Metanephros (tissue), 1 donor: ENCODE results near the gene ATAD2B. TPM values are rescaled to one million over a fixed set of nuclear protein-coding genes. Genes with fewer than 3 reads are reported as not detected.

Experiments
- total RNA-seq: library from RNA; depleted of rRNA; stranded (reverse); fragments of >200 nt; gene quantifications from one replicate; pipeline ENCODE4 v1.2.3, GENCODE V29; 2014

ATAD2B gene
- 30.5 TPM for total RNA-seq

DNA sequence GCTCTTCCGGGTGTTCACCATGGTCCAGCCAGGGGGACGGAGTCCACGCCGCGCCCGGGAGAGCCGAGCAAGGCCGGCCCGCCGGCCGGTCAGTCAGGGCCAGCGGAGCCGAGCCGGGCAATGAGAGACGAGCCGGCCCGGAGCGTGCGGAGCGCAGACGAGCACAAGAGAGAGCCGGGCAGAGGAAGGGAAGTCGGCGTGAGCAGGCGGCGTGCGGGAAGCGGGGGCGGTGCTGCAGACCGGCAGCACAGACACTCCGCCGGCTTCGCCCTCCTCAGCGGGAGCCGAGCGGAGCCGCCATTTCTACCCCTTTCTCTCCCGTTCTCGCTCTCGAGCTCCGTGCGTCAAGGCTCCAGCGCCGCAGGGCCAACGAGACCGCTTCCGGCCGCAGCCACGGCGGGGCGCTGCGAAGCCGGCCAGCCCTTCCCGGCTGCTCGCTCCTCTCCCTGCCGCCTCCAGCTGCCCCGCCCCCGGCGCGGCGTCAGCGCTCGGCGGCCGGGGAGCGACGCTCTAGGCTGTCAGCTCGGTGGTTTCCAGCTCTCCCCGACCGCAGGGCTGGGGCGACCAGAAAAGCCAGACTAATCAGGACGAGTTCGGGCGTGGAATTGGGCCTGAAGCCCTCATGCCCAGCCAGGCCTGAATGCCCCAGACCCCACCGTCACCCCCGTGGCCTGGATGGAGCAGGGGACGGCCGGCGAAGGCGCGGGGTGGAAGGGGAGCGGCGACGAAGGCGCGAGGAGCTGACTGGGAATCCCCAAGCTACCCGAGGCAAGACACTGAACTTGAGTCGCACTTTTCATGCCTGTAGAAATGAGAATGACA lies at the start of gene ATAD2B:
Gene ATAD2B, minus strand, starts transcription at position 374 of the 822 bp plus-strand sequence. Its CDS starts 353 bp downstream, at position 21.

GRCh38 chr2:23939987-23940717 lies 13.2 kb upstream of the ATAD2B start, which contains the start of gene UBXN2A:
UBXN2A (plus strand) TSS chr2:23940463; CDS start chr2:23958315, 17,852 bp downstream.

Other genes with a start within 250 kb of the ATAD2B start
- gene UBXN2A, start 13.3 kb upstream of the ATAD2B start, total RNA-seq, result 15.2 TPM
- gene MFSD2B, start 83.0 kb upstream of the ATAD2B start, total RNA-seq, result 2.2 TPM
- 12.4 TPM for gene WDCP, start 120.3 kb upstream of the ATAD2B start, total RNA-seq
- gene FKBP1B, start 122.6 kb upstream of the ATAD2B start, total RNA-seq, result 5.9 TPM
- 94.9 TPM for gene SF3B6, start 149.2 kb upstream of the ATAD2B start, total RNA-seq
- 42.1 TPM for gene TP53I3, start 157.7 kb upstream of the ATAD2B start, total RNA-seq
- gene PFN4, start 196.2 kb upstream of the ATAD2B start, total RNA-seq, result 2.6 TPM
- 18.7 TPM for gene FAM228B, start 196.3 kb upstream of the ATAD2B start, total RNA-seq
- 1.7 TPM for gene FAM228A, start 247.9 kb upstream of the ATAD2B start, total RNA-seq